ENCODE results near the gene KIF4A.
"Not testable (repeated sequence)": the region's sequence is repeated elsewhere in the genome, so short reads cannot be mapped to it uniquely, and the experiment has no call there.

Gene KIF4A, protein sequence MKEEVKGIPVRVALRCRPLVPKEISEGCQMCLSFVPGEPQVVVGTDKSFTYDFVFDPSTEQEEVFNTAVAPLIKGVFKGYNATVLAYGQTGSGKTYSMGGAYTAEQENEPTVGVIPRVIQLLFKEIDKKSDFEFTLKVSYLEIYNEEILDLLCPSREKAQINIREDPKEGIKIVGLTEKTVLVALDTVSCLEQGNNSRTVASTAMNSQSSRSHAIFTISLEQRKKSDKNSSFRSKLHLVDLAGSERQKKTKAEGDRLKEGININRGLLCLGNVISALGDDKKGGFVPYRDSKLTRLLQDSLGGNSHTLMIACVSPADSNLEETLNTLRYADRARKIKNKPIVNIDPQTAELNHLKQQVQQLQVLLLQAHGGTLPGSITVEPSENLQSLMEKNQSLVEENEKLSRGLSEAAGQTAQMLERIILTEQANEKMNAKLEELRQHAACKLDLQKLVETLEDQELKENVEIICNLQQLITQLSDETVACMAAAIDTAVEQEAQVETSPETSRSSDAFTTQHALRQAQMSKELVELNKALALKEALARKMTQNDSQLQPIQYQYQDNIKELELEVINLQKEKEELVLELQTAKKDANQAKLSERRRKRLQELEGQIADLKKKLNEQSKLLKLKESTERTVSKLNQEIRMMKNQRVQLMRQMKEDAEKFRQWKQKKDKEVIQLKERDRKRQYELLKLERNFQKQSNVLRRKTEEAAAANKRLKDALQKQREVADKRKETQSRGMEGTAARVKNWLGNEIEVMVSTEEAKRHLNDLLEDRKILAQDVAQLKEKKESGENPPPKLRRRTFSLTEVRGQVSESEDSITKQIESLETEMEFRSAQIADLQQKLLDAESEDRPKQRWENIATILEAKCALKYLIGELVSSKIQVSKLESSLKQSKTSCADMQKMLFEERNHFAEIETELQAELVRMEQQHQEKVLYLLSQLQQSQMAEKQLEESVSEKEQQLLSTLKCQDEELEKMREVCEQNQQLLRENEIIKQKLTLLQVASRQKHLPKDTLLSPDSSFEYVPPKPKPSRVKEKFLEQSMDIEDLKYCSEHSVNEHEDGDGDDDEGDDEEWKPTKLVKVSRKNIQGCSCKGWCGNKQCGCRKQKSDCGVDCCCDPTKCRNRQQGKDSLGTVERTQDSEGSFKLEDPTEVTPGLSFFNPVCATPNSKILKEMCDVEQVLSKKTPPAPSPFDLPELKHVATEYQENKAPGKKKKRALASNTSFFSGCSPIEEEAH

DNA sequence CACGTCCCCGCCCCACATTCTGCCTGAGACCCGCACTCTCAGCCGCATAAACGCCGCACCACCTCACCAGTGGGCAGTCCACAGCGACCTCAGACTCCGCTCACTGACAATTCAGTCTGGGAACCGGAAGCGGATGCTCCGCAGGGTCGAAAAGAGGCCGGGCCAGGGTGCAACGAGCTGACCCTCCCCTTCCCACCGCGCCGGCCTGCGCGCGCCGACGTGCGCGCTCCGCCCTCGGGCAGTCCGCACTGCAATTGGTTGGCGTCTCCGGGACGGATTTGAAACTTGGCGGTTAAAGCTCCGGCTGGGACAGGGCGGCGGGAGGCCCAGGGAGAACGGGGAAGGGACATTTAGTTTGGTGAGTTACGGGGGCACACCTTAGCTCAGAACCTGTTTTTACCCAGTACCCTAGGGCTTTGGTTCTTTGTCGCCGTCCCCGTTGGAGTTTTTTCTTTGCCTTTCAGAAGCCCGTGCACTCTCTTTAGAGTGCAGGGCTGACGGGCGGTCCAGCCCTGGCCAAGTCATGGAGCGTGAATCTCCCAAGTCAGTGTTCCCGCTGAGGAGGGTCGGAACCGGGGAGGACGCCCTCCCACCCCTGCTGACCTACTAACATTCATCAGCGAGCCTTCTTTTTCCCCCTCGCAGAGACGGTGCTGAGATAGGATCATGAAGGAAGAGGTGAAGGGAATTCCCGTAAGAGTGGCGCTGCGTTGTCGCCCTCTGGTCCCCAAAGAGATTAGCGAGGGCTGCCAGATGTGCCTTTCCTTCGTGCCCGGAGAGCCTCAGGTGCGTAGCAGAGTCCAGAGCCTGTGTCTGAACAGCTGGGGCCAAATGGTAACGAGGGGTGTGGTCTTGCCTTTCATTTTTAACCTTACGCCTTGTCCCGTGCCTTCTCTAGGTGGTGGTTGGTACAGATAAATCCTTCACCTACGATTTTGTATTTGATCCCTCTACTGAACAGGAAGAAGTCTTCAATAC lies at the start of gene KIF4A, which contains the start of gene PDZD11:
Gene KIF4A (plus strand): TSS at position 312 of the 978 bp plus-strand sequence. CDS start 355 bp downstream, at position 667.
Gene PDZD11 (minus strand): TSS at position 135 of the 978 bp plus-strand sequence. CDS start 586 bp downstream, outside the sequence.
- H3K4me3 ChIP-seq (ENCODE audit: low read depth, low read length): peak within 1 kb of the TSS; percentile 69
- TF ChIP-seq CTCF (IDR thresholded peaks at IDR 0.05; ENCODE audit: low read depth, low read length): no peak

- no peak overlapping the region for H3K4me3 ChIP-seq (ENCODE audit: low read depth, low read length)
- no peak for TF ChIP-seq CTCF (IDR thresholded peaks at IDR 0.05; ENCODE audit: low read depth, low read length)
These were observed 49.2 kb upstream of the KIF4A start for GRCh38 chrX:70240751-70241150.

DNA sequence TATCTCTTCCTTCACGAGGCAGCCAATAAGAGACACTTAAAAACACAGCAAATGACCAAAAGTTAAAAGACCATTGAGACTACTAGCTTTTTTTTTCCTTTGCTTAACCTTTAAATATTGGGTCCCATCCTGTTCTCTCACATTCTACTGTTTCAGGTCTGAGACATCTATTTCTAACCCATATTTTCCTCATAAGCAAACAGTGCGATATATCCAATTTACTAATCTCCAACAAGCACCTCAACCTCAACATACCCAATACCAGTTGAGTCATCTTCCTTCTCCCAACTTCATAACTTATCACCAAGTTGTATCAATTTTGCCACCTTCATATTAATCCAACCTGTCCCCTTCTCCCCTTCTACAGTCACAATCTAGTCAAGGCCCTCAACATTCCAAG lies 48.4 kb upstream of the KIF4A start:
- no peak for TF ChIP-seq CTCF (IDR thresholded peaks at IDR 0.05; ENCODE audit: low read depth, low read length)
- no peak overlapping the region for H3K4me3 ChIP-seq (ENCODE audit: low read depth, low read length)

- not testable (repeated sequence) for H3K4me3 ChIP-seq (ENCODE audit: low read depth, low read length)
These were observed 46.3 kb upstream of the KIF4A start for GRCh38 chrX:70243601-70244000.

DNA sequence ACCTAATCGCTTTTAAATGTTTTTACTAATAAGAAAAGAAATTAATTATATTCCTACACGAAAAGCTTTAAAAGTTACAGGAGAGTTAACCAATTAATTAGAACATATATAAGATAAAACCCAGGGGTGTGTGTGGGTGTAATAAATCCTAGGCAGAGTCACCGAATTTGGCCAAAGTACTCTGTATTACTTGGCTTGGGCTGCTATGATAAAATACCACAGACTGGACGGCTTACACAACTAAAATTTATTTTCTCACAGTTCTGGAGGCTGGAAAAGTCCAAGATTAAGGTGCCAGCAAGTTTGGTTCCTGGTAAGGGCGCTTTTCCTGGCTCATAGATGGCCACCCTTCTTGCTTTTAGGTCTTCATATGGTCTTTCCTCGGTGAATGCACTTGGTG lies 45.0 kb upstream of the KIF4A start:
- H3K4me3 ChIP-seq (ENCODE audit: low read depth, low read length): no peak overlapping the region
- TF ChIP-seq CTCF (IDR thresholded peaks at IDR 0.05; ENCODE audit: low read depth, low read length): no peak

GRCh38 chrX:70247252-70247651 lies 42.7 kb upstream of the KIF4A start:
- no peak for TF ChIP-seq CTCF (IDR thresholded peaks at IDR 0.05; ENCODE audit: low read depth, low read length)
- no peak overlapping the region for H3K4me3 ChIP-seq (ENCODE audit: low read depth, low read length)

Measured in WI38 (cell line).